SW480 (cell line): ENCODE measurements around the gene BMI1.
A peak's percentile ranks its signal among the peaks of the same experiment; 100 is the strongest.
"Not testable (repeated sequence)": the region's sequence is repeated elsewhere in the genome, so short reads cannot be mapped to it uniquely, and the experiment has no call there.

Experiments
- DNase-seq: peaks from one replicate; pipeline ENCODE4 v3.0.0-alpha.2; 2016; ENCODE audit warnings: low spot score

BMI1 gene

GRCh38 chr10:22320591-22321155, at the start of gene BMI1:
Gene BMI1 (plus strand): TSS chr10:22321099. CDS start chr10:22326450, 5,351 bp downstream.
- DNase-seq = peak; percentile 74

- DNase-seq = no peak
Measured at GRCh38 chr10:22271786-22272185, 49.1 kb upstream of the BMI1 start.

GRCh38 chr10:22278441-22278782, 42.5 kb upstream of the BMI1 start:
- no peak for DNase-seq

GRCh38 chr10:22280078-22280477, 40.8 kb upstream of the BMI1 start:
- no peak for DNase-seq

GRCh38 chr10:22285130-22285529, 35.8 kb upstream of the BMI1 start:
- no peak for DNase-seq

GRCh38 chr10:22293747-22294404, 27.0 kb upstream of the BMI1 start:
- DNase-seq = no peak

GRCh38 chr10:22294694-22295093, 26.2 kb upstream of the BMI1 start:
- DNase-seq = no peak

GRCh38 chr10:22301193-22301592, 19.7 kb upstream of the BMI1 start:
- no peak for DNase-seq

GRCh38 chr10:22303461-22303860, 17.4 kb upstream of the BMI1 start:
- no peak for DNase-seq

- DNase-seq = no peak
Measured at GRCh38 chr10:22305721-22306120, 15.2 kb upstream of the BMI1 start.

- no peak for DNase-seq
Measured at GRCh38 chr10:22308390-22308789, 12.5 kb upstream of the BMI1 start.

- no peak for DNase-seq
Measured at GRCh38 chr10:22309180-22310000, 11.5 kb upstream of the BMI1 start.

- not testable (repeated sequence) for DNase-seq
Measured at GRCh38 chr10:22310012-22310411, 10.9 kb upstream of the BMI1 start.

GRCh38 chr10:22310928-22311327, 10.0 kb upstream of the BMI1 start:
- no peak for DNase-seq

- DNase-seq = no peak
Measured at GRCh38 chr10:22314852-22315251, 6.0 kb upstream of the BMI1 start.

- no peak for DNase-seq
Measured at GRCh38 chr10:22315455-22316285, 5.2 kb upstream of the BMI1 start.

- DNase-seq = peak; percentile 70
Measured at GRCh38 chr10:22316286-22317075, 4.4 kb upstream of the BMI1 start, which contains the start of gene COMMD3. Gene COMMD3 (plus strand): TSS chr10:22316388. CDS start chr10:22316418, 30 bp downstream.

- DNase-seq = no peak
Measured at GRCh38 chr10:22317076-22317370, 3.9 kb upstream of the BMI1 start.

- no peak for DNase-seq
Measured at GRCh38 chr10:22317771-22318565, 2.9 kb upstream of the BMI1 start.

GRCh38 chr10:22318772-22319171, 2.1 kb upstream of the BMI1 start:
- DNase-seq = no peak

- no peak for DNase-seq
Measured at GRCh38 chr10:22319547-22319979, 1.3 kb upstream of the BMI1 start.
